ENCODE data around the gene VWA8. TPM values are rescaled to one million over a fixed set of nuclear protein-coding genes. Genes with fewer than 3 reads are reported as not detected.
"Not testable (repeated sequence)": the region's sequence is repeated elsewhere in the genome, so short reads cannot be mapped to it uniquely, and the experiment has no call there.

VWA8 gene
- polyA plus RNA-seq, 1 donor: 11.6 TPM

DNA sequence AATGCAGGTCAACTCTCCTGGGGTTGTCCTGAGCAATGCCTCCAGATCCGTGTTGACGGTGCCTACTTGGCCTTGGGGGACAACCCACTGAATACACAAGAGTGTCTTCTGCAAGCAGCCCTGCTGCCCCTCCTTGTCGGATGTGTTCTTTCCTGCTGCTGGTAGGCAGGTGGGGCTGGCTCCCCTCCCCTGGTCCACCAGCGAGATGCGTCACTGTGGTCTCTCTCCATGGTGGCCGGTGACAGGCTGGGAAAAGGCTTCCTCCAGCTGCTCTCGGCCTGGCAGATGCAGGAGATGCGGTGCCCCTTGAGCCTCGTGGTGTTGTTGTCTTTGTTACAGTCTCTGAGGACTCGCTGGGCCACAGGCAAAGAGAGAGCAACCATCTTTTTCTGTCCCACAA is 418.6 kb downstream of the VWA8 start:
- Histone ChIP-seq H3K4me3 (ENCODE audit: low read length) (no peak overlapping the region), H3K36me3 (ENCODE audit: control insufficient read depth, insufficient read depth, low read length) (no peaks in the 10 kb centered on the region), H3K4me1 (ENCODE audit: control insufficient read depth, insufficient read depth, low read length) (peaks cover 5% of the 10 kb centered on the region), H3K9me3 (ENCODE audit: control insufficient read depth, low read depth, low read length) (peaks cover 3% of the 10 kb centered on the region), H3K27ac (ENCODE audit: low read length) (no peak overlapping the region), H3K27me3 (ENCODE audit: control insufficient read depth, insufficient read depth, low read length) (no peaks in the 10 kb centered on the region)
- WGBS (ENCODE audit: insufficient coverage, low lambda C conversion rate): no CpG with 5 or more reads among the region's 10 CpGs
- no peak for DNase-seq

- Histone ChIP-seq H3K27me3 (ENCODE audit: control insufficient read depth, insufficient read depth, low read length) (no peaks in the 10 kb centered on the region), H3K36me3 (ENCODE audit: control insufficient read depth, insufficient read depth, low read length) (no peaks in the 10 kb centered on the region), H3K27ac (ENCODE audit: low read length) (no peak overlapping the region), H3K4me3 (ENCODE audit: low read length) (no peak overlapping the region), H3K9me3 (ENCODE audit: control insufficient read depth, low read depth, low read length) (peaks cover 3% of the 10 kb centered on the region), H3K4me1 (ENCODE audit: control insufficient read depth, insufficient read depth, low read length) (no peaks in the 10 kb centered on the region)
- 100% methylated on average over 1 of the region's 9 CpGs for WGBS (ENCODE audit: insufficient coverage, low lambda C conversion rate)
- DNase-seq: no peak
Observed at GRCh38 chr13:41541142-41541938, 419.6 kb downstream of the VWA8 start.

DNA sequence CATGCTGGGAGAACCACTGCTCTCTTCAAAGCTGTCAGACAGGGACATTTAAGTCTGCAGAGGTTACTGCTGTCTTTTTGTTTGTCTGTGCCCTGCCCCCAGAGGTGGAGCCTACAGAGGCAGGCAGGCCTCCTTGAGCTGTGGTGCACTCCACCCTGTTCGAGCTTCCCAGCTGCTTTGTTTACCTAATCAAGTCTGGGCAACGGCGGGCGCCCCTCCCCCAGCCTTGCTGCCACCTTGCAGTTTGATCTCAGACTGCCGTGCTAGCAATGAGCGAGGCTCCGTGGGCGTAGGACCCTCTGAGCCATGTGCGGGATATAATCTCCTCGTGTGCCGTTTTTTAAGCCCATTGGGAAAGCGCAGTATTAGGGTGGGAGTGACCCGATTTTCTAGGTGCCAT is 420.7 kb downstream of the VWA8 start:
- H3K27me3 ChIP-seq (ENCODE audit: control insufficient read depth, insufficient read depth, low read length); H3K4me3 ChIP-seq (ENCODE audit: low read length); DNase-seq; H3K36me3 ChIP-seq (ENCODE audit: control insufficient read depth, insufficient read depth, low read length); H3K9me3 ChIP-seq (ENCODE audit: control insufficient read depth, low read depth, low read length); H3K4me1 ChIP-seq (ENCODE audit: control insufficient read depth, insufficient read depth, low read length); H3K27ac ChIP-seq (ENCODE audit: low read length): not testable (repeated sequence)
- no CpG with 5 or more reads among the region's 13 CpGs for WGBS (ENCODE audit: insufficient coverage, low lambda C conversion rate)

DNA sequence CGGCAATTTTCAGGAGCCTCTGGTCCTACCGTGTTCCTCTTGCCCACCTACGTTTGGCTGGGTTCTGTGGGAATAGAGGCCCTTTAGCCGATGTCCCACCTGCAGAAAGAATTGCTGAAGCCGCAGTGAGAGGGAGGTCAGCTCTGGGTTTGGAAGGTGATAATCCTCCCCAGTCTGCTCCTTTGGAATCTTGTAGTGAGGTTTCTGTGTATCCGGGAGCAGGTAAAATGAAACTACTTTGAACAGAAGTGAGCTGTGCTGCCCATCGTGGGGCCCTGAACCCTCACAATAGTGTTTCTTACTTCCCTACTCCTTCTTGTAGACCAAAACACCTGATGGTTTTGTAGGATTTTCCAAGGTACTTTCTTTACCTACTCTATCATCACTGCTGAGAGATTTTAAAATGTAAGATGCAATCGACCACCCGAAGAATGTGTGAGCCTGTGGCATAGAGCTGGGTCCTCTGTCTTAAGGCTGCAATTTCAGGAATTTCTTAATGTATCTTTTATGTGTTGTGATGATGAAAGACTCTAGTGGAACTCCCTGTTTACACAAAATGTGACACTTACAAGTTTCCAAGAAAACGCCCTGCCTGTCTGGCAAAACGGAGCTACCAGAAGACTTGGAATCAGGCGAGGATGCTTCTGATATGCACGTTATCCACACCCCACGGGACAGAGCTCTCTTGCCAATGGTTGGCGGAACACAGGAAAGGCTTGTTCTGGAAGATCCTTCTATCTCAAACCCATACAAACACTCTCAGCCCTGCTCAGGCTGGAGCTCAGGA is 427.4 kb downstream of the VWA8 start:
- Histone ChIP-seq H3K27ac (ENCODE audit: low read length) (no peak overlapping the region), H3K27me3 (ENCODE audit: control insufficient read depth, insufficient read depth, low read length) (no peaks in the 10 kb centered on the region), H3K36me3 (ENCODE audit: control insufficient read depth, insufficient read depth, low read length) (no peaks in the 10 kb centered on the region), H3K4me1 (ENCODE audit: control insufficient read depth, insufficient read depth, low read length) (no peaks in the 10 kb centered on the region), H3K9me3 (ENCODE audit: control insufficient read depth, low read depth, low read length) (no peaks in the 10 kb centered on the region), H3K4me3 (ENCODE audit: low read length) (no peak overlapping the region)
- WGBS (ENCODE audit: insufficient coverage, low lambda C conversion rate): 100% methylated on average over 1 of the region's 15 CpGs
- no peak for DNase-seq

GRCh38 chr13:41528021-41528420 is 432.9 kb downstream of the VWA8 start:
- no peaks in the 10 kb centered on the region for H3K4me1 ChIP-seq (ENCODE audit: control insufficient read depth, insufficient read depth, low read length)
- H3K9me3 ChIP-seq (ENCODE audit: control insufficient read depth, low read depth, low read length): no peaks in the 10 kb centered on the region
- no peak for DNase-seq
- WGBS (ENCODE audit: insufficient coverage, low lambda C conversion rate): no CpG with 5 or more reads among the region's 3 CpGs
- peaks cover 7% of the 10 kb centered on the region for H3K27me3 ChIP-seq (ENCODE audit: control insufficient read depth, insufficient read depth, low read length)
- H3K4me3 ChIP-seq (ENCODE audit: low read length): no peak overlapping the region
- no peaks in the 10 kb centered on the region for H3K36me3 ChIP-seq (ENCODE audit: control insufficient read depth, insufficient read depth, low read length)
- H3K27ac ChIP-seq (ENCODE audit: low read length): no peak overlapping the region

GRCh38 chr13:41520660-41521630 is 440.0 kb downstream of the VWA8 start:
- Histone ChIP-seq H3K27me3 (ENCODE audit: control insufficient read depth, insufficient read depth, low read length) (peaks cover 8% of the 10 kb centered on the region), H3K36me3 (ENCODE audit: control insufficient read depth, insufficient read depth, low read length) (no peaks in the 10 kb centered on the region), H3K27ac (ENCODE audit: low read length) (no peak overlapping the region), H3K4me1 (ENCODE audit: control insufficient read depth, insufficient read depth, low read length) (no peaks in the 10 kb centered on the region), H3K9me3 (ENCODE audit: control insufficient read depth, low read depth, low read length) (no peaks in the 10 kb centered on the region), H3K4me3 (ENCODE audit: low read length) (no peak overlapping the region)
- no peak for DNase-seq
- WGBS (ENCODE audit: insufficient coverage, low lambda C conversion rate): no CpG with 5 or more reads among the region's 15 CpGs

GRCh38 chr13:41520016-41520659 is 440.8 kb downstream of the VWA8 start:
- Histone ChIP-seq H3K4me3 (ENCODE audit: low read length) (no peak overlapping the region), H3K27ac (ENCODE audit: low read length) (no peak overlapping the region), H3K4me1 (ENCODE audit: control insufficient read depth, insufficient read depth, low read length) (no peaks in the 10 kb centered on the region), H3K36me3 (ENCODE audit: control insufficient read depth, insufficient read depth, low read length) (no peaks in the 10 kb centered on the region), H3K9me3 (ENCODE audit: control insufficient read depth, low read depth, low read length) (no peaks in the 10 kb centered on the region), H3K27me3 (ENCODE audit: control insufficient read depth, insufficient read depth, low read length) (peaks cover 8% of the 10 kb centered on the region)
- WGBS (ENCODE audit: insufficient coverage, low lambda C conversion rate): no CpG with 5 or more reads among the region's 7 CpGs
- no peak for DNase-seq

Other genes with a start within 250 kb of the VWA8 start
- 6.9 TPM for gene DGKH, start 87.5 kb upstream of the VWA8 start, polyA plus RNA-seq